ENCODE results near the gene RALA.
A peak's percentile ranks its signal among the peaks of the same experiment; 100 is the strongest.
"Not testable (repeated sequence)": the region's sequence is repeated elsewhere in the genome, so short reads cannot be mapped to it uniquely, and the experiment has no call there.

RALA gene

GRCh38 chr7:39688611-39689480, 65.5 kb downstream of the RALA start:
- DNase-seq = no peak

GRCh38 chr7:39691821-39692220, 68.4 kb downstream of the RALA start:
- no peak for DNase-seq

- not testable (repeated sequence) for DNase-seq
These were observed 69.7 kb downstream of the RALA start for GRCh38 chr7:39693086-39693485.

- no peak for DNase-seq
These were observed 70.4 kb downstream of the RALA start for GRCh38 chr7:39693812-39694211.

DNA sequence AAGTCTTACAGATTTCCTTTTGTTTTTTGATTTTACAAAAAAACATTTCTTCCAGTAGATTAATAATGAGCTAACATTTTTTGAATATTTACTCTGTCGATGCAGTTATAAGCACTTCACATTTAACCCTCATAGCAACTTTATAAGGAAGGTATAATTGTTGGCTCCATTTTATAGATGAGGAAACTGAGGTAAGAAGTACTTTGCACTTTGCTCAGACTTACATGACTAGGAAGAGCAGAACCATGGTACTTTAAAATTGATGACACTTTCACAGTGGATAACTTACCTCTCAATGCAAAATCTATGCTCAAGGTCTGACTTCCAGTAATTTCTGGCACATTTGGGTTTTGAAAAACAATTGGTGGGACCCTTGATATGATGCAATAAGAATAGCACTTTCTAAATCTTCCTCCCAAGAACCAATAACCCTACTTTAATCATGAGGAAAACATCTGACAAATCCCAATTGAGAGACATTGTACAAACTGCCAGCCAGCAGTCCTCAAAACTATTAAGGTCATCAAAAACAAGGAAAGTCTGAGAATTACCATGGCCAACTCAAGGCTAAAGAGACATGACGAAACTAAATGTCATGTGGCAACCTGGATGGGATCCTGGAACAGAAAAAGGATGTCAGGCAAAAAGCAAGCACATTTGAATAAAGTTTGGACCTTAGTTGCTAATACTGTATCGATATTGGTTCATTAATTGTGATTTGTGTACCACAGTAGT, 72.6 kb downstream of the RALA start:
- no peak for DNase-seq

DNA sequence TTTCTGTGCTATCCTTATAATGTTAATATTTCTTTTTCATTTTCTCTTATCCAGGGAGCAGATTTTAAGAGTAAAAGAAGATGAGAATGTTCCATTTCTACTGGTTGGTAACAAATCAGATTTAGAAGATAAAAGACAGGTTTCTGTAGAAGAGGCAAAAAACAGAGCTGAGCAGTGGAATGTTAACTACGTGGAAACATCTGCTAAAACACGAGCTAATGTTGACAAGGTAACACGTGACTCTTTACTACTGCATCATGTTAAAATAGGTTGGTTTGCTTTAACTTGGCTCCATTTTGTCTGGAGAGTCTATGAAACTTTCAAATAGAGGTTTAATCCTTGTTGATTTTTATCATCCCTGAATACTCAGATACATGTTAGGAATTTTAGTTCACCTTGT, 73.3 kb downstream of the RALA start:
- no peak for DNase-seq

DNA sequence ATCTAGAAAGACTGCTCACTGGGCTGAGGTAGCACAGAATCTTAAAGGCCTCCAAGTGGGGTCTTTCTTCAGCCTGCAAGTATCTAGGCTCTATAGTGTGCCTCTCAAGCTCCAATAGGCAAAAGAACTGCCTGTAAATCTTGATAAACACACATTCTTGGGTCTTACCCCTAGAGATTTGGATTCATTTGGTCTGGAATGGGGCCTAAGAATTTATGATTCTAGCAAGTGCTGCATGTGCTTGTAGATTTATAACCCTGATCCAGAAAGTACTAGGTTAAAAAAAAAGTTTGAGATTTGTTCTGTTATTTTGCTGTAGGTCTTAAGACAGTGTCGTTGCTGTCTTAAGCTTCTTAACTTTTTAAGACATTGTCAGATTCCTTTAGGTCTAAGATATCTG, 74.1 kb downstream of the RALA start:
- no peak for DNase-seq

- DNase-seq = no peak
These were observed 76.8 kb downstream of the RALA start for GRCh38 chr7:39700165-39700564.

DNA sequence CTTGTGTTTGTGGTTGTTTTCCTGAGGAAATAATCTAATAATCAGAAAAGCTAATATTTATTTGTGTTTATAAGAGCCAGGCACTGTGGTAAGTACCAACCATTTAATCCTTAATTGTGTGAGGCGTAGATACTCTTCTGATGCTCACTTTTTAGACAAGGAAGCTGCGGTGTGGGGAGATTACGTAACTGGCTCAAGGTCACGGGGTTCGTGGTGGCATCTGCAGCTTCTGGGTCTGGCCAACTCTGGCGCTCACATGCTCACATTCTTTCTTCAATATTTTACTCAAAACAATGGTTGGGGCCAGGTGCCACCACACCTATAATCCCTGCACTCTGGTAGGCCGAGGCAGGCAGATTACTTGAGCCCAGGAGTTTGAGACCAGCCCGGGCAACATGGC, 77.6 kb downstream of the RALA start:
- DNase-seq = no peak

- DNase-seq = no peak
These were observed 78.8 kb downstream of the RALA start for GRCh38 chr7:39702133-39702532.

- no peak for DNase-seq
These were observed 79.8 kb downstream of the RALA start for GRCh38 chr7:39703144-39703543.

- no peak for DNase-seq
These were observed 85.7 kb downstream of the RALA start for GRCh38 chr7:39709029-39709428.

- DNase-seq = no peak
These were observed 86.5 kb downstream of the RALA start for GRCh38 chr7:39709768-39710311.

GRCh38 chr7:39712751-39713150, 89.4 kb downstream of the RALA start:
- no peak for DNase-seq

- DNase-seq = no peak
These were observed 91.2 kb downstream of the RALA start for GRCh38 chr7:39714447-39715091.

DNA sequence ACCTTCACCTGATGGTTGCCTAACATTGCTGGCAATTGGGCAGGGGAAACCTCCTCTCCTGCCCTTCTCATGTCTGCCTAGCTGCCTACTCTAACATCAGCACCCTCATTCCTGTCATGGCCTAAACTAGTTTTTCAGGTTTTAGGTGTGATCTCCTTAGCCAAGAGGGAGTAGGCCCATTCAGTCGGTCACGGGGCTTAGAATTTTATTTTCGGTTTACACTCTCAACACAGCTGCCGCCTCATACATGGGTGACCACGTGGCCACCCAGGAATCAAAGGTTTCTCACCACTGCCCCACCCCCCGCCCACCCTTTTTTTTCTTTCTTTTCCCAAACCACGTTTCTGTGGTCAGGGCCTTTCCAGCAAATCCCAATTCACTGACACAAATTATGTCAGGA, 97.2 kb downstream of the RALA start:
- DNase-seq = no peak

DNA sequence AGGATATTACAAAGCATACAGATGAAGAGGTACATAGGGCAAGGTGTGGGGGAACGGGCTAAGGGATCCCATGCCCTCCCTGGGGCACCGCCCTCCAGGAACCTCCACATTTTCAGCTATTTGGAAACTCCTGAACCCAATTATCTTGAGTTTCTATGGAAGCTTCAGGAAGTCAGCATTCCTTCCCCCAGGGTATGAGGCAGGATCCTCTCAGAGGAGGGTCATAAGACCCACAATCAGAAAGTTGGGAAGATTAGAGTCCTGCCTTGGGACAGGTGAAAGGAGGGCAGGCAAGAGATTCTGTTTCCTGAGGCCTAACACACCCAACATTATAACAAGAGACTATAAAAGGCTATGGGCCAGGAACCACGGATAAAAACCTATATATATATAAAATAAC, 98.0 kb downstream of the RALA start:
- DNase-seq = no peak

- no peak for DNase-seq
These were observed 98.7 kb downstream of the RALA start for GRCh38 chr7:39721919-39722597.

- no peak for DNase-seq
These were observed 104.0 kb downstream of the RALA start for GRCh38 chr7:39727231-39728012.

DNA sequence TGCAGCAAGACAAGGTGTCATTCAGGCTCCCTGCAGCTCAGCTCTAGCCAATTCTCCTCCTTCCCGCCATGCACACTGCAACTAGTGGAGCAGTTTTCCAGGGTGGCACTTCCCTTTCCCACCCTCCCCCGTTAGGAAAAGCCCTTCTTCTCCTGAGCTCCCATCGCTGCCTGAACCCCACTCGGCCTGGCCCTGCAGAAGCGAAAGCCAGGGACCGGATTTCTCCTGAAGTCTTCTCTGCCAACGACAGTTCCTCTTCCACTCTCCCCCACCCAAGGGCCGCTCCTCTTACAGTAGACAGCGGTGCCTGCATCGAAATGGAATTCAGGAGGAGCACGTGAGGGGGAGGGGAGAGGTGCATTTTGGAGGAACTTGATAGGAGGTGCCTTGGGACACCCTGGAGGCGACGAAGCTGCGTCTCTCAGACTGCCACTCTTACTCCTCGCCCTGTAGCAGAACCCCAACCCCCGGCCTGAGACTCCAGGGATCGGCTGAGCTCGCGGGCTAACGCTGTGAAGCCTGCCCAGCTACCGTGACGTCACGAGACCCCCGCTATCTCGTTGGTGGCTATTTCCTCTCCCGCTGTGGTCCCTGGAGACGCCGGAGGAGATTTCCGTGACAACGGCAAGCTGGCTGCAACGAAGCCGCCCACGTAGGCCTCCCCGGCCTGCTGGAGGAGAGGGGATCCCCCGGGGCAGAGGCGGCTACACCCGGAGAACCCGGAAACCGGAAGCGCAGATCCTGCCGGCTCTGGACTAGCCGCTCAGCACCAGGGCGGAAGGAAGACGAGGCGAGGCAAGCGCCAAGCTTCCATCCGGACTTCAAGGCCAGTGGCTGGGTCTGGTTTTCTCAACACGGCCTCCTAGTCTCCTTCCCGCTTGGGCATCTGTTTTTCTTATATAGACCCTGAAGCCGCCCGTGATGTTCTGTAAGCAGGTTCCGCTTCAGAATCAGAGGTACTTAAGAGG, 109.7 kb downstream of the RALA start:
- DNase-seq = peak; percentile 96

All from activated CD8-positive, alpha-beta memory T cell treated with anti-CD3 and anti-CD28 coated beads, Interleukin-2, amount 50 U/mL, for 4 hours (primary cell).